H9 (cell line): ENCODE results near the gene ZHX3. TPM values are rescaled to one million over a fixed set of nuclear protein-coding genes. Genes with fewer than 3 reads are reported as not detected.
A peak's percentile ranks its signal among the peaks of the same experiment; 100 is the strongest.

Experiments
- DNase-seq: peaks from one replicate; pipeline ENCODE4 v3.0.0-alpha.2; 2017
- H2AFZ ChIP-seq: one replicate; pipeline ENCODE4 v1.6.1; 2013; ENCODE audit warnings: mild to moderate bottlenecking, low read length, control low read depth, moderate library complexity
- H2AK5ac ChIP-seq: 2 replicates; pipeline ENCODE4 v1.6.1; 2013; ENCODE audit warnings: low read length, control low read depth, mixed read lengths; ENCODE audit not compliant: insufficient read length
- H2BK120ac ChIP-seq: one replicate; pipeline ENCODE4 v1.6.1; 2013; ENCODE audit warnings: low read depth, mild to moderate bottlenecking, low read length, control low read depth, inconsistent platforms; ENCODE audit not compliant: poor library complexity, severe bottlenecking
- H2BK12ac ChIP-seq: 2 replicates; pipeline ENCODE4 v1.6.1; 2013; ENCODE audit warnings: low read length, control low read depth, mixed read lengths, low read depth; ENCODE audit not compliant: insufficient read length
- H2BK15ac ChIP-seq: 2 replicates; pipeline ENCODE4 v1.6.1; 2013; ENCODE audit warnings: low read depth, low read length, control low read depth
- H2BK20ac ChIP-seq: one replicate; pipeline ENCODE4 v1.6.1; 2013; ENCODE audit warnings: low read depth, mild to moderate bottlenecking, low read length, control low read depth, inconsistent platforms; ENCODE audit not compliant: poor library complexity, severe bottlenecking
- H2BK5ac ChIP-seq: 2 replicates; pipeline ENCODE4 v1.6.1; 2013; ENCODE audit warnings: low read length, control low read depth, mixed read lengths; ENCODE audit not compliant: insufficient read length
- H3K14ac ChIP-seq: 2 replicates; pipeline ENCODE4 v1.6.1; 2013; ENCODE audit warnings: low read length, control low read depth; ENCODE audit not compliant: insufficient read depth
- H3K18ac ChIP-seq: 2 replicates; pipeline ENCODE4 v1.6.1; 2013; ENCODE audit warnings: low read depth, mild to moderate bottlenecking, mixed read lengths, low read length, control low read depth; ENCODE audit not compliant: insufficient read length
- H3K23ac ChIP-seq: 2 replicates; pipeline ENCODE4 v1.6.1; 2013; ENCODE audit warnings: low read length, control low read depth, mixed read lengths, low read depth; ENCODE audit not compliant: insufficient read length
- H3K23me2 ChIP-seq: 2 replicates; pipeline ENCODE4 v1.6.1; 2013; ENCODE audit warnings: low read depth, mild to moderate bottlenecking, mixed read lengths, low read length, control low read depth; ENCODE audit not compliant: insufficient read length, poor library complexity, severe bottlenecking
- H3K27ac ChIP-seq: 2 replicates; pipeline ENCODE4 v1.5.1; 2013; ENCODE audit warnings: low read length, control low read depth, mixed read lengths, low read depth; ENCODE audit not compliant: insufficient read length
- H3K27me3 ChIP-seq: 2 replicates; pipeline ENCODE4 v1.6.1; 2013; ENCODE audit warnings: low read length, control low read depth, inconsistent platforms; ENCODE audit not compliant: insufficient read depth
- H3K4ac ChIP-seq: 2 replicates; pipeline ENCODE4 v1.6.1; 2013; ENCODE audit warnings: low read depth, mild to moderate bottlenecking, control low read depth, inconsistent platforms, low read length, moderate library complexity
- H3K4me1 ChIP-seq: 2 replicates; pipeline ENCODE4 v1.6.1; 2013; ENCODE audit warnings: low read length, control low read depth, inconsistent platforms; ENCODE audit not compliant: insufficient read depth
- H3K4me2 ChIP-seq: 2 replicates; pipeline ENCODE4 v1.6.1; 2013; ENCODE audit warnings: low read length, control low read depth, mixed read lengths; ENCODE audit not compliant: insufficient read length, insufficient read depth
- H3K56ac ChIP-seq: 2 replicates; pipeline ENCODE4 v1.6.1; 2013; ENCODE audit warnings: low read depth, mild to moderate bottlenecking, mixed read lengths, low read length, control low read depth; ENCODE audit not compliant: insufficient read length
- H3K79me1 ChIP-seq: 2 replicates; pipeline ENCODE4 v1.6.1; 2013; ENCODE audit warnings: low read depth, mild to moderate bottlenecking, moderate library complexity, low read length, control low read depth, inconsistent platforms; ENCODE audit not compliant: insufficient read depth, poor library complexity, severe bottlenecking
- H3K79me2 ChIP-seq: 2 replicates; pipeline ENCODE4 v1.6.1; 2013; ENCODE audit warnings: low read length, control low read depth, inconsistent platforms; ENCODE audit not compliant: insufficient read depth
- H3K9ac ChIP-seq: 2 replicates; pipeline ENCODE4 v1.6.1; 2013; ENCODE audit warnings: low read length, control low read depth, mixed read lengths; ENCODE audit not compliant: insufficient read length; ENCODE audit errors: extremely low read depth
- H3K9me3 ChIP-seq: one replicate; pipeline ENCODE4 v1.6.1; 2013; ENCODE audit warnings: low read depth, low read length, inconsistent platforms; ENCODE audit not compliant: control insufficient read depth
- H3T11ph ChIP-seq: one replicate; pipeline ENCODE4 v1.6.1; 2013; ENCODE audit warnings: mild to moderate bottlenecking, low read length, control low read depth, inconsistent platforms
- H4K20me1 ChIP-seq: one replicate; pipeline ENCODE4 v1.6.1; 2013; ENCODE audit not compliant: control insufficient read depth, insufficient read length, insufficient read depth
- H4K5ac ChIP-seq: 2 replicates; pipeline ENCODE4 v1.6.1; 2013; ENCODE audit warnings: low read depth, mild to moderate bottlenecking, mixed read lengths, low read length, control low read depth; ENCODE audit not compliant: insufficient read length
- H4K8ac ChIP-seq: replicated peaks from 2 replicates; pipeline ENCODE4 v1.6.1; 2013; ENCODE audit warnings: low read length, control low read depth, mixed read lengths, low read depth; ENCODE audit not compliant: insufficient read length
- H4K91ac ChIP-seq: 2 replicates; pipeline ENCODE4 v1.6.1; 2013; ENCODE audit warnings: low read depth, mild to moderate bottlenecking, moderate library complexity, mixed read lengths, low read length, control low read depth; ENCODE audit not compliant: insufficient read length
- H3K27ac Mint-ChIP-seq, 3 experiments: 2 replicates in 2 of 3; 3 replicates in 1 of 3; pipeline ENCODE4 v1.8.0; 2020 to 2021; ENCODE audit warnings: mixed read lengths in 3 of 3, mild to moderate bottlenecking in 1 of 3, moderate library complexity in 1 of 3
- H3K27me3 Mint-ChIP-seq: 2 replicates; pipeline ENCODE4 v1.8.0; 2021; ENCODE audit warnings: low read depth, mild to moderate bottlenecking, moderate library complexity, mixed read lengths
- H3K36me3 Mint-ChIP-seq, 3 experiments: 2 replicates in 2 of 3; 3 replicates in 1 of 3; pipeline ENCODE4 v1.8.0; 2020 to 2021; ENCODE audit warnings: low read depth in 3 of 3, mixed read lengths in 3 of 3; ENCODE audit not compliant: insufficient read depth in 1 of 3
- H3K4me1 Mint-ChIP-seq, 2 experiments: 2 replicates each; pipeline ENCODE4 v1.8.0; 2020; ENCODE audit warnings: mixed read lengths in 2 of 2
- H3K4me3 Mint-ChIP-seq, 2 experiments: 2 replicates in 1 of 2; 3 replicates in 1 of 2; pipeline ENCODE4 v1.8.0; 2020 to 2021; ENCODE audit warnings: mild to moderate bottlenecking in 2 of 2, mixed read lengths in 2 of 2, moderate library complexity in 1 of 2
- H3K9me3 Mint-ChIP-seq, 2 experiments: 2 replicates in 1 of 2; 3 replicates in 1 of 2; pipeline ENCODE4 v1.8.0; 2020; ENCODE audit warnings: mild to moderate bottlenecking in 2 of 2, mixed read lengths in 2 of 2, moderate library complexity in 1 of 2
- WGBS: extraction: QIAGEN DNeasy Blood & Tissue Kit; methylation state at CpG from one replicate; pipeline ENCODE4 v1.1.7; 2013; ENCODE audit warnings: missing lambda C conversion rate, low lambda C conversion rate, mixed read lengths; ENCODE audit not compliant: insufficient read length; ENCODE audit errors: extremely low coverage; 5-methylcytosine and 5-hydroxymethylcytosine counted together
- total RNA-seq: library from RNA; stranded (reverse); gene quantifications from 2 replicates; pipeline ENCODE4 v1.2.1, GENCODE V29; 2021
- TF ChIP-seq, protein P1 (sequence below): fragments of 200-600 bp; sonication (generic); conservative IDR thresholded peaks from 3 replicates; pipeline ENCODE4 v1.8.0; 2021; ENCODE audit warnings: antibody characterized with exemption, mild to moderate bottlenecking

Gene ZHX3
- total RNA-seq, 1 experiment from 2014 or later = 4.4 TPM

DNA sequence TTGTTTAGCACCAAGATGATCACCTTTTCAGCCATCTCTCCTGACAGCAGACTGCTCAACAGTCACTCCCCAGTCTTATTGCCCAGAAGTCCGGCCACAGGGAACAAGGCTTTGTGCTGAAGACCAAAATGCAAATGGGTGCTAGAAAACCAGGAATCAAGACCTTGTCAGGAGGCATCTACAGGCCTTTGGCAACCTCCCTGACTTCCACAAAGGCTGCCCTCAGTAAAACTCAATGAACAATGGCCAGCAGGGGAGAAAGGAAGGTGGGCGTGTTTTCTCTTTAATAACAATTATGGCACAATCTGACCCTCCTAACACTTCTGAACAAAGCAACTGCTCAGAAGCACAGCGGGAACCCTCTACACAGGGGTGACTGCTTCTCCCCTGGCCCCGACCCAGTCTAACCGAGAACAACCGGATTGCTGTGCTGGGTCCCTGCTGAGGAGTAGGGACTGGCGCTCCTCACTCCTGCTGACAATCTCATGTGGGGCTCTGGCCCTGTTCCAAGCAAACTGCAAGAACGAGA lies 138.6 kb downstream of the ZHX3 start:
- H3K4ac ChIP-seq = no peak overlapping the region
- no peaks in the 10 kb centered on the region for H3K27me3 Mint-ChIP-seq
- no peak overlapping the region for H2BK20ac ChIP-seq
- peaks cover 3% of the 10 kb centered on the region; the same call in 1 of the 2 replicates for H3K4me1 ChIP-seq
- no peak overlapping the region for H3K56ac ChIP-seq
- H2BK5ac ChIP-seq = no peak overlapping the region
- H4K20me1 ChIP-seq = no peaks in the 10 kb centered on the region
- peaks cover 22 to 29% of the 10 kb centered on the region in 2 experiments for H3K4me1 Mint-ChIP-seq
- no peak overlapping the region for H3K23ac ChIP-seq
- H4K5ac ChIP-seq = no peak overlapping the region
- H2AK5ac ChIP-seq = no peak overlapping the region
- H3K27me3 ChIP-seq = no peaks in the 10 kb centered on the region
- no peaks in the 10 kb centered on the region for H3K23me2 ChIP-seq
- no peak overlapping the region for H3K27ac ChIP-seq
- no peak overlapping the region for H2AFZ ChIP-seq
- H3K9ac ChIP-seq = no peak overlapping the region
- no peaks in the 10 kb centered on the region for H3K9me3 Mint-ChIP-seq
- DNase-seq = peak; percentile 24
- TF ChIP-seq, protein P1, sequence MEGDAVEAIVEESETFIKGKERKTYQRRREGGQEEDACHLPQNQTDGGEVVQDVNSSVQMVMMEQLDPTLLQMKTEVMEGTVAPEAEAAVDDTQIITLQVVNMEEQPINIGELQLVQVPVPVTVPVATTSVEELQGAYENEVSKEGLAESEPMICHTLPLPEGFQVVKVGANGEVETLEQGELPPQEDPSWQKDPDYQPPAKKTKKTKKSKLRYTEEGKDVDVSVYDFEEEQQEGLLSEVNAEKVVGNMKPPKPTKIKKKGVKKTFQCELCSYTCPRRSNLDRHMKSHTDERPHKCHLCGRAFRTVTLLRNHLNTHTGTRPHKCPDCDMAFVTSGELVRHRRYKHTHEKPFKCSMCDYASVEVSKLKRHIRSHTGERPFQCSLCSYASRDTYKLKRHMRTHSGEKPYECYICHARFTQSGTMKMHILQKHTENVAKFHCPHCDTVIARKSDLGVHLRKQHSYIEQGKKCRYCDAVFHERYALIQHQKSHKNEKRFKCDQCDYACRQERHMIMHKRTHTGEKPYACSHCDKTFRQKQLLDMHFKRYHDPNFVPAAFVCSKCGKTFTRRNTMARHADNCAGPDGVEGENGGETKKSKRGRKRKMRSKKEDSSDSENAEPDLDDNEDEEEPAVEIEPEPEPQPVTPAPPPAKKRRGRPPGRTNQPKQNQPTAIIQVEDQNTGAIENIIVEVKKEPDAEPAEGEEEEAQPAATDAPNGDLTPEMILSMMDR = no peak
- H3K9me3 ChIP-seq = no peaks in the 10 kb centered on the region
- no peak overlapping the region for H4K8ac ChIP-seq
- H2BK15ac ChIP-seq = no peak overlapping the region
- H2BK12ac ChIP-seq = no peak overlapping the region
- no peak overlapping the region for H2BK120ac ChIP-seq
- H4K91ac ChIP-seq = no peak overlapping the region
- H3K27ac Mint-ChIP-seq = peak overlapping the region in 2 of 3 experiments; percentile 83 to 95; a peak in 5 of 7 replicates
- H3K4me2 ChIP-seq = no peak overlapping the region
- H3K4me3 Mint-ChIP-seq = no peak overlapping the region
- H3K14ac ChIP-seq = no peak overlapping the region
- no peaks in the 10 kb centered on the region for H3K79me1 ChIP-seq
- H3K18ac ChIP-seq = no peak overlapping the region
- no CpG with 5 or more reads among the region's 8 CpGs for WGBS
- H3T11ph ChIP-seq = no peak overlapping the region
- H3K79me2 ChIP-seq = no peaks in the 10 kb centered on the region
- peaks cover 16 to 44% (median 29%) of the 10 kb centered on the region in 3 experiments; a peak in 6 of 7 replicates for H3K36me3 Mint-ChIP-seq
